Smooth muscle cell (in vitro differentiated cells): ENCODE data around the gene PAPSS1. TPM values are rescaled to one million over a fixed set of nuclear protein-coding genes. Genes with fewer than 3 reads are reported as not detected.

Source experiments
- DNase-seq: peaks from one replicate; lab custom pipeline; 2025; ENCODE audit not compliant: unreplicated experiment; lab: John Stamatoyannopoulos, UW
- H2AFZ ChIP-seq: fragments of 200-600 bp; sonication (generic); 2 replicates; pipeline ENCODE4 v1.6.0; 2016; ENCODE audit warnings: antibody characterized with exemption, low read depth, mild to moderate bottlenecking
- H3F3A ChIP-seq: fragments of 200-600 bp; sonication (generic); 2 replicates; pipeline ENCODE4 v1.6.0; 2017; ENCODE audit warnings: antibody characterized with exemption, low read depth
- H3K27ac ChIP-seq: fragments of 200-600 bp; sonication (generic); 2 replicates; pipeline ENCODE4 v1.5.1; 2016; ENCODE audit warnings: low read depth, mild to moderate bottlenecking
- H3K27me3 ChIP-seq: fragments of 200-600 bp; sonication (generic); 2 replicates; pipeline ENCODE4 v1.6.1; 2016; ENCODE audit warnings: low read depth, mild to moderate bottlenecking
- H3K36me3 ChIP-seq: fragments of 200-600 bp; sonication (generic); 2 replicates; pipeline ENCODE4 v1.5.1; 2016; ENCODE audit warnings: low read depth
- H3K4me1 ChIP-seq: fragments of 200-600 bp; sonication (generic); 2 replicates; pipeline ENCODE4 v1.5.1; 2016; ENCODE audit warnings: low read depth
- H3K4me2 ChIP-seq: fragments of 200-600 bp; sonication (generic); 2 replicates; pipeline ENCODE4 v1.6.0; 2016; ENCODE audit warnings: mild to moderate bottlenecking
- H3K4me3 ChIP-seq: fragments of 200-600 bp; sonication (generic); 2 replicates; pipeline ENCODE4 v1.5.1; 2016; ENCODE audit warnings: mild to moderate bottlenecking
- H3K79me2 ChIP-seq: fragments of 200-600 bp; sonication (generic); 2 replicates; pipeline ENCODE4 v1.6.0; 2016; ENCODE audit warnings: low read depth, mild to moderate bottlenecking
- H3K9ac ChIP-seq: fragments of 200-600 bp; sonication (generic); 2 replicates; pipeline ENCODE4 v1.6.0; 2016; ENCODE audit warnings: low read depth
- H3K9me3 ChIP-seq: fragments of 200-600 bp; sonication (generic); replicated peaks from 2 replicates; pipeline ENCODE4 v1.5.1; 2016; ENCODE audit warnings: low read depth
- H4K20me1 ChIP-seq: fragments of 200-600 bp; sonication (generic); 2 replicates; pipeline ENCODE4 v1.6.0; 2016; ENCODE audit warnings: low read depth
- WGBS: methylation state at CpG from one replicate; pipeline ENCODE4 v1.1.7; 2016; ENCODE audit warnings: low lambda C conversion rate; 5-methylcytosine and 5-hydroxymethylcytosine counted together
- polyA plus RNA-seq: library from polyadenylated mRNA; unstranded; fragments of >200 nt; fragmentation: Nextera tagmentation; extraction: Ambion mirVana; gene quantifications from 2 replicates; pipeline ENCODE4 v1.2.1, GENCODE V29; 2016
- total RNA-seq: library from RNA; depleted of rRNA; stranded (reverse); fragments of >200 nt; gene quantifications from 2 replicates; pipeline ENCODE4 v1.2.3, GENCODE V29; 2014
- TF ChIP-seq, protein P1 (sequence below): fragments of 200-600 bp; sonication (generic); IDR thresholded peaks from 2 replicates; pipeline ENCODE4 v1.5.1; 2017; ENCODE audit warnings: borderline replicate concordance, mild to moderate bottlenecking, antibody characterized with exemption; ENCODE audit not compliant: insufficient read depth, poor library complexity, severe bottlenecking

Gene PAPSS1
- total and polyA plus RNA-seq, 2 experiments from 2014 or later, result 188 to 198 TPM

DNA sequence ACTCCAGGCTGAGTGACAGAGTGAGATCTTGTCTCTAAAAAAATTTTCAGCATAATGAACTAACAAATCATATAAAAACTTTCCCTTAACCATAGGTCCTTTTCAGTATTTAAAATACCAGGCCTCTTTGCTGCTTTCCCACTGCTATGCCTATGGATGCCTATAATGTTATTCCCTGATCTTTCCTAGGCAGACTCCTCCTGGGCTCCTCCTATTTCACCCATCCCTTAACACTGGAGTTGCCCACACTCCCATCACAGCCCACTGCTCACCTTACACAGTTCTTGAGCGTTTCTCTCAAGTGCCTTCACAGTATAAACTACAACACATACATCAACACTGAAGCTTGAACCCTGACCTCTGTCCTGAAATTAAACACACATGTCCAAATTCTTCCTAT, 31.6 kb downstream of the PAPSS1 start:
- peaks cover 8% of the 10 kb centered on the region for H3K36me3 ChIP-seq
- peak overlapping the region; percentile 89 for H3K27ac ChIP-seq
- 100% methylated on average over 1 of the region's 1 CpG for WGBS
- no peak for DNase-seq
- TF ChIP-seq, protein P1, sequence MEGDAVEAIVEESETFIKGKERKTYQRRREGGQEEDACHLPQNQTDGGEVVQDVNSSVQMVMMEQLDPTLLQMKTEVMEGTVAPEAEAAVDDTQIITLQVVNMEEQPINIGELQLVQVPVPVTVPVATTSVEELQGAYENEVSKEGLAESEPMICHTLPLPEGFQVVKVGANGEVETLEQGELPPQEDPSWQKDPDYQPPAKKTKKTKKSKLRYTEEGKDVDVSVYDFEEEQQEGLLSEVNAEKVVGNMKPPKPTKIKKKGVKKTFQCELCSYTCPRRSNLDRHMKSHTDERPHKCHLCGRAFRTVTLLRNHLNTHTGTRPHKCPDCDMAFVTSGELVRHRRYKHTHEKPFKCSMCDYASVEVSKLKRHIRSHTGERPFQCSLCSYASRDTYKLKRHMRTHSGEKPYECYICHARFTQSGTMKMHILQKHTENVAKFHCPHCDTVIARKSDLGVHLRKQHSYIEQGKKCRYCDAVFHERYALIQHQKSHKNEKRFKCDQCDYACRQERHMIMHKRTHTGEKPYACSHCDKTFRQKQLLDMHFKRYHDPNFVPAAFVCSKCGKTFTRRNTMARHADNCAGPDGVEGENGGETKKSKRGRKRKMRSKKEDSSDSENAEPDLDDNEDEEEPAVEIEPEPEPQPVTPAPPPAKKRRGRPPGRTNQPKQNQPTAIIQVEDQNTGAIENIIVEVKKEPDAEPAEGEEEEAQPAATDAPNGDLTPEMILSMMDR, result no peak
- H3K27me3 ChIP-seq, result no peaks in the 10 kb centered on the region
- no peaks in the 10 kb centered on the region for H3K9me3 ChIP-seq
- no peak overlapping the region for H3K9ac ChIP-seq
- peaks cover 63% of the 10 kb centered on the region for H4K20me1 ChIP-seq
- no peak overlapping the region for H3K4me2 ChIP-seq
- H3K4me1 ChIP-seq, result no peaks in the 10 kb centered on the region
- no peak overlapping the region for H3K4me3 ChIP-seq
- no peak overlapping the region for H2AFZ ChIP-seq
- peaks cover 14% of the 10 kb centered on the region for H3F3A ChIP-seq
- peaks cover 90% of the 10 kb centered on the region for H3K79me2 ChIP-seq

DNA sequence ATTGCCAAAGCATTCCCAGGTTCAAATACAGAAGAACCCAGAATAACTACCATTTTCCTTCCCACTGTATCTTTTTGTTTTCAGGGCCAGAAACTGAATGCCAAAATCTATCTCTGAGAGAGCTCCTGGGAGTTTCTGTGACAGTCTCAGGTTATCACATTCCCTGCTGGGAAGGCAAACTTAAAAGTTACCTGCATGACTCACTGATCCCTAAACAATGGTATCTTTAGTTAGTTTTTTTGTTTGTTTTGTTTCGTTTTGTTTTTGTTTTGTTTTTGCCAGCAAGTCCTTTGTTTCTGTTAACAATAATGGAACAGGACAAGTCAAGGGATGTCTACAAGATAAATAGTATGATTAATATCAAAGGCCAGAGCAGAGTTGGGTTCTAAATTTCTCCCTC, 34.3 kb downstream of the PAPSS1 start:
- peaks cover 88% of the 10 kb centered on the region for H3K79me2 ChIP-seq
- H3K9ac ChIP-seq, result no peak overlapping the region
- no peak overlapping the region for H3K4me3 ChIP-seq
- peaks cover 60% of the 10 kb centered on the region for H4K20me1 ChIP-seq
- no peak overlapping the region for H2AFZ ChIP-seq
- H3K9me3 ChIP-seq, result no peaks in the 10 kb centered on the region
- H3K36me3 ChIP-seq, result peaks cover 4% of the 10 kb centered on the region
- TF ChIP-seq, protein P1, result no peak
- WGBS, result 67% methylated on average over 1 of the region's 1 CpG
- DNase-seq, result no peak
- no peaks in the 10 kb centered on the region for H3K4me1 ChIP-seq
- H3K4me2 ChIP-seq, result no peak overlapping the region
- peaks cover 14% of the 10 kb centered on the region for H3F3A ChIP-seq
- H3K27me3 ChIP-seq, result no peaks in the 10 kb centered on the region
- H3K27ac ChIP-seq, result peak overlapping the region; percentile 37

DNA sequence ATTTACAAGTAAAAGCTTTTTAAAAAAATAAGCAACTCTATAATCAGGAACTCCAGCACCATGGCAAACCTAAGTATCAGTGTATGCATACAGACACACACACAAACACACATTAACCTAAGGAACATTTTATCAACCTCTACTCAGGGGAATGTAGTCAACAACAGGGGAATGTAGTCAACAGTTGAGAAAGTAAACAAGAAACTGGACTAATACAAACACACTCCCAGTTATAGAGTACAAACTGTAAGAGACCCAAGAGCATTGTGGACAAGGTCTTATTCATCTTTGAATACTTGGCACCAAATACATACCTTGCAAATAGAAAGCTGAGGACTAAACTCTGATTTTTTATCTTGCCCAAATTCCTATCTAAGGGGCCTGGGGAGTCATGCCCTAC, 36.2 kb downstream of the PAPSS1 start:
- H3K9me3 ChIP-seq, result no peaks in the 10 kb centered on the region
- H3K9ac ChIP-seq, result no peak overlapping the region
- H3F3A ChIP-seq, result peaks cover under 1% of the 10 kb centered on the region
- no peak for DNase-seq
- peaks cover 48% of the 10 kb centered on the region for H4K20me1 ChIP-seq
- H3K27ac ChIP-seq, result no peak overlapping the region
- H3K36me3 ChIP-seq, result peaks cover 9% of the 10 kb centered on the region
- TF ChIP-seq, protein P1, result no peak
- H3K27me3 ChIP-seq, result no peaks in the 10 kb centered on the region
- peaks cover 95% of the 10 kb centered on the region for H3K79me2 ChIP-seq
- H2AFZ ChIP-seq, result no peak overlapping the region
- H3K4me2 ChIP-seq, result no peak overlapping the region
- H3K4me1 ChIP-seq, result no peaks in the 10 kb centered on the region
- H3K4me3 ChIP-seq, result no peak overlapping the region

DNA sequence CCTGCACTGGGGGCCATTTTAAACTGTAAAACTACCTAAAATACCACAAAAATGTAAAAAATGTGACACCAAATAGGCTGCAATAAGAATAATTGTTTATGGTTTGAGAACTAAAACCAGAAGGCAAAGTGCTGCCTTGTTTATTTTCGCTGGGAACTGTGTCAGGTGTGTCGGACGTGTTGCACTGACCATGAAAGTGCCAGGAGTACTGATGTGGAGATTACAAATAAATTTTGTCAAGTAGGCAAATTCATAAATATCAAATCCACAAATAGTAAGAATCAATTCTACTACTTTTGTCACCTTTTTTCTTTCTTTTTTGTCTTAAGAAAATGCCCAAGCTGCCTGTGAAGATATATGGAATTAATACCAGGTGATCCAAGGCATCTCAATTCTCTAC, 37.7 kb downstream of the PAPSS1 start:
- peaks cover 33% of the 10 kb centered on the region for H4K20me1 ChIP-seq
- no peak overlapping the region for H3K4me3 ChIP-seq
- TF ChIP-seq, protein P1, result no peak
- no peaks in the 10 kb centered on the region for H3K27me3 ChIP-seq
- H3K4me1 ChIP-seq, result no peaks in the 10 kb centered on the region
- H3K36me3 ChIP-seq, result peaks cover 9% of the 10 kb centered on the region
- H2AFZ ChIP-seq, result no peak overlapping the region
- no peaks in the 10 kb centered on the region for H3F3A ChIP-seq
- no peak overlapping the region for H3K27ac ChIP-seq
- no peak for DNase-seq
- no peak overlapping the region for H3K9ac ChIP-seq
- H3K9me3 ChIP-seq, result no peaks in the 10 kb centered on the region
- H3K4me2 ChIP-seq, result no peak overlapping the region
- WGBS, result 90% methylated on average over 3 of the region's 3 CpGs
- H3K79me2 ChIP-seq, result peaks cover 95% of the 10 kb centered on the region
